Measurements from ENCODE around the gene ATL3.
A peak's percentile ranks its signal among the peaks of the same experiment; 100 is the strongest.
"Not testable (repeated sequence)": the region's sequence is repeated elsewhere in the genome, so short reads cannot be mapped to it uniquely, and the experiment has no call there.

Gene ATL3

GRCh38 chr11:63687845-63688244 is 16.7 kb upstream of the ATL3 start:
- Mint-ChIP-seq H3K27me3 (ENCODE audit: low read depth) (no peaks in the 10 kb centered on the region), H3K9me3 (no peaks in the 10 kb centered on the region), H3K4me1 (ENCODE audit: low read depth) (peaks cover 20% of the 10 kb centered on the region), H3K4me3 (no peak overlapping the region), H3K36me3 (ENCODE audit: low read depth) (peaks cover 2% of the 10 kb centered on the region), H3K27ac (no peak overlapping the region)

- H3K4me3 Mint-ChIP-seq = no peak overlapping the region
- peaks cover 27% of the 10 kb centered on the region for H3K4me1 Mint-ChIP-seq (ENCODE audit: low read depth)
- H3K27ac Mint-ChIP-seq = no peak overlapping the region
- no peaks in the 10 kb centered on the region for H3K27me3 Mint-ChIP-seq (ENCODE audit: low read depth)
- H3K36me3 Mint-ChIP-seq (ENCODE audit: low read depth) = peaks cover 2% of the 10 kb centered on the region
- no peaks in the 10 kb centered on the region for H3K9me3 Mint-ChIP-seq
Observed at GRCh38 chr11:63686926-63687325, 15.8 kb upstream of the ATL3 start.

- H3K4me1 Mint-ChIP-seq (ENCODE audit: low read depth) = peaks cover 31% of the 10 kb centered on the region
- not testable (repeated sequence) for H3K9me3 Mint-ChIP-seq; H3K4me3 Mint-ChIP-seq; H3K27ac Mint-ChIP-seq; H3K36me3 Mint-ChIP-seq (ENCODE audit: low read depth); H3K27me3 Mint-ChIP-seq (ENCODE audit: low read depth)
Observed at GRCh38 chr11:63685158-63685721, 14.1 kb upstream of the ATL3 start.

DNA sequence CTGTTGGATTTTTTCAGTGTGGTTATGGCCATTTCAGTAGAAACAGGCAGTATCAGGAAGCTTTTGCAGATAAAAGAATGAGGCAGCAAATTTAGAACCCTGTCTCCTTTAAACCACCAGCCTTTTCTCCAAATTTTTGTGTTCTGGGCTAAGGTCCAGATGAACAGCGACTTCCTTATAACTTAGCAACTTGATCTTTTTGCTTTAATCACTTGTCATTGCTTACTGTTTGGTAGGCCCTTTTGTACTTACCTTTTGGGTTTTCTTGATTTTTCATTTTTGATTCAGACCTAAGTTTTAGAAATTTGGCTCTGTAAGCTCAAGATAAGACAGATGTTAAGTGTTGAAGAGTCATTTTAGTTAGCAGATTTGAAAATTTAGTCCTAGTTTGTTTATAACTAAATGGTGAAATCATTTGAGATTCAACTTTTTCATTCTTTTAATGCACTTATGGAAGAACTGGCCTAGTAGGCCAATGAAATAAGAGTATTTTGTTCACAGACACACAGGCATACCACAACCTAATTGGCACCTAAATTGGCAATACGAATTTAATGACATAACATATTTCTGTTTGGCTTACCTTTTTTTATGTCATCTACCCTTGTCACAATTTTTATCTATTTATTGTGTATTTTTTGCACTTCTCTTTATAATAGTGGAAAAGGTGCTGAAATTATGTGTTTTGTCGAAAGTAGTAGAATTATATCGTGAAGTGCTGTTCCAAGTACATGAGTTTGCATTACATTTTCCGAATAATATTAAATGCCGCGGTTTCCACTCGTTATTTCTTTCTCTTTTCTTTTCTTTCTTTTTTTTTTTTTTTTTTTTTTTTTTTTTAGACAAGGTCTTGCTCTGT is 12.2 kb upstream of the ATL3 start:
- peak overlapping the region; percentile 89 for H3K4me3 Mint-ChIP-seq
- no peak overlapping the region for H3K27ac Mint-ChIP-seq
- peaks cover 24% of the 10 kb centered on the region for H3K4me1 Mint-ChIP-seq (ENCODE audit: low read depth)
- peaks cover 8% of the 10 kb centered on the region for H3K27me3 Mint-ChIP-seq (ENCODE audit: low read depth)
- H3K9me3 Mint-ChIP-seq = no peaks in the 10 kb centered on the region
- peaks cover 2% of the 10 kb centered on the region for H3K36me3 Mint-ChIP-seq (ENCODE audit: low read depth)

- Mint-ChIP-seq H3K27me3 (ENCODE audit: low read depth) (peaks cover 14% of the 10 kb centered on the region), H3K4me1 (ENCODE audit: low read depth) (peaks cover 20% of the 10 kb centered on the region), H3K9me3 (no peaks in the 10 kb centered on the region), H3K27ac (peak overlapping the region; percentile 88), H3K36me3 (ENCODE audit: low read depth) (peaks cover 2% of the 10 kb centered on the region), H3K4me3 (peak overlapping the region; percentile 89)
Observed at GRCh38 chr11:63682066-63683021, 11.2 kb upstream of the ATL3 start.

DNA sequence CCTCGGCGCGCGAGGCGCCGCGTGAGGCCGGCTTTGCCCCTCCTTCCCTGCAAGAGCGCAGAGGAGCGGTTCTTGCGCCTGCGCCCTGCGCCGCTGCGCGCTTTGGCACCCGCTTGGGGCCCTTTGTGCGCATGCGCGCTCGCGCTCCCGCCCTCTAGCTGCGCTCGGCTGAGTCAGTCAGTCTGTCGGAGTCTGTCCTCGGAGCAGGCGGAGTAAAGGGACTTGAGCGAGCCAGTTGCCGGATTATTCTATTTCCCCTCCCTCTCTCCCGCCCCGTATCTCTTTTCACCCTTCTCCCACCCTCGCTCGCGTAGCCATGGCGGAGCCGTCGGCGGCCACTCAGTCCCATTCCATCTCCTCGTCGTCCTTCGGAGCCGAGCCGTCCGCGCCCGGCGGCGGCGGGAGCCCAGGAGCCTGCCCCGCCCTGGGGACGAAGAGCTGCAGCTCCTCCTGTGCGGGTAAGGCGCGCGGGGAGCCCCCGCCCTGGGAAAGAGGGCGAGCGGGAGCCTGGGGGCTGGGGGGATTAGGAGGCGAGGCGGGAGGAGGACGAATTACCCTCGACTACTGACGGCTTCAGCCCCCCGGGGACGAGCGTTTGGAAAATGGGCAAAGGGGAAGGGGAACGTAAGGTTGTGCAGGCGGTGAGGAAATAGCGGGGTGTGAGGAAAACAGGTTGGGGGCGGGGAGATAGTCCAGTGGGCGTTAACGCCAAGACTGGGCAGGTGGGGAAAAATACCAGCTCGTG is 10.3 kb upstream of the ATL3 start, which contains the start of gene RTN3:
TSS of gene RTN3 (plus strand) at position 180 of the 745 bp plus-strand sequence. CDS start at position 317, 137 bp downstream.
- Mint-ChIP-seq H3K4me1 (ENCODE audit: low read depth) (peaks cover 20% of the 10 kb centered on the region), H3K36me3 (ENCODE audit: low read depth) (peaks cover 2% of the 10 kb centered on the region), H3K4me3 (peak within 1 kb of the TSS; percentile 89), H3K27me3 (ENCODE audit: low read depth) (peaks cover 14% of the 10 kb centered on the region), H3K27ac (peak within 1 kb of the TSS; percentile 88), H3K9me3 (no peaks in the 10 kb centered on the region)

- H3K9me3 Mint-ChIP-seq = no peaks in the 10 kb centered on the region
- H3K4me1 Mint-ChIP-seq (ENCODE audit: low read depth) = peaks cover 20% of the 10 kb centered on the region
- peaks cover 2% of the 10 kb centered on the region for H3K36me3 Mint-ChIP-seq (ENCODE audit: low read depth)
- H3K27me3 Mint-ChIP-seq (ENCODE audit: low read depth) = peaks cover 14% of the 10 kb centered on the region
- peak overlapping the region; percentile 88 for H3K27ac Mint-ChIP-seq
- peak overlapping the region; percentile 89 for H3K4me3 Mint-ChIP-seq
Observed at GRCh38 chr11:63680834-63681320, 9.7 kb upstream of the ATL3 start.

- peaks cover 6% of the 10 kb centered on the region for H3K27me3 Mint-ChIP-seq (ENCODE audit: low read depth)
- peaks cover 24% of the 10 kb centered on the region for H3K4me1 Mint-ChIP-seq (ENCODE audit: low read depth)
- H3K27ac Mint-ChIP-seq = no peak overlapping the region
- no peak overlapping the region for H3K4me3 Mint-ChIP-seq
- H3K9me3 Mint-ChIP-seq = no peaks in the 10 kb centered on the region
- H3K36me3 Mint-ChIP-seq (ENCODE audit: low read depth) = peaks cover 7% of the 10 kb centered on the region
Observed at GRCh38 chr11:63673579-63673978, 2.4 kb upstream of the ATL3 start.

- H3K9me3 Mint-ChIP-seq = no peaks in the 10 kb centered on the region
- peaks cover 10% of the 10 kb centered on the region for H3K36me3 Mint-ChIP-seq (ENCODE audit: low read depth)
- peak overlapping the region; percentile 59 for H3K27ac Mint-ChIP-seq
- peaks cover 28% of the 10 kb centered on the region for H3K4me1 Mint-ChIP-seq (ENCODE audit: low read depth)
- peak overlapping the region; percentile 37 for H3K4me3 Mint-ChIP-seq
- H3K27me3 Mint-ChIP-seq (ENCODE audit: low read depth) = peaks cover 6% of the 10 kb centered on the region
Observed at GRCh38 chr11:63672936-63673539, 1.9 kb upstream of the ATL3 start.

DNA sequence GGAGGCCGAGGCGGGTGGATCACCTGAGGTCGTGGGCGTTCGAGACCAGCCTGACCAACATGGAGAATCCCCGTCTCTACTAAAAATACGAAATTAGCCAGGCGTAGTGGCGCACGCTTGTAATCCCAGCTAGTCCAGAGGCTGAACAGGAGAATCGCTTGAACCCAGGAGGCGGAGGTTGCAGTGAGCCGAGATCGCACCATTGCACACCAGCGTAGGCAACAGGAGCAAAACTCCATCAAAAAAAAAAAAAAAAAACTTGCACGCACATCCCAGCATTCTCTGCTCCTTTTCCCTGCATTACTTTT is 934 bp upstream of the ATL3 start:
- Mint-ChIP-seq H3K27me3 (ENCODE audit: low read depth) (no peaks in the 10 kb centered on the region), H3K27ac (no peak overlapping the region), H3K4me3 (peak overlapping the region; percentile 53), H3K4me1 (ENCODE audit: low read depth) (peaks cover 33% of the 10 kb centered on the region), H3K9me3 (no peaks in the 10 kb centered on the region), H3K36me3 (ENCODE audit: low read depth) (peaks cover 13% of the 10 kb centered on the region)

DNA sequence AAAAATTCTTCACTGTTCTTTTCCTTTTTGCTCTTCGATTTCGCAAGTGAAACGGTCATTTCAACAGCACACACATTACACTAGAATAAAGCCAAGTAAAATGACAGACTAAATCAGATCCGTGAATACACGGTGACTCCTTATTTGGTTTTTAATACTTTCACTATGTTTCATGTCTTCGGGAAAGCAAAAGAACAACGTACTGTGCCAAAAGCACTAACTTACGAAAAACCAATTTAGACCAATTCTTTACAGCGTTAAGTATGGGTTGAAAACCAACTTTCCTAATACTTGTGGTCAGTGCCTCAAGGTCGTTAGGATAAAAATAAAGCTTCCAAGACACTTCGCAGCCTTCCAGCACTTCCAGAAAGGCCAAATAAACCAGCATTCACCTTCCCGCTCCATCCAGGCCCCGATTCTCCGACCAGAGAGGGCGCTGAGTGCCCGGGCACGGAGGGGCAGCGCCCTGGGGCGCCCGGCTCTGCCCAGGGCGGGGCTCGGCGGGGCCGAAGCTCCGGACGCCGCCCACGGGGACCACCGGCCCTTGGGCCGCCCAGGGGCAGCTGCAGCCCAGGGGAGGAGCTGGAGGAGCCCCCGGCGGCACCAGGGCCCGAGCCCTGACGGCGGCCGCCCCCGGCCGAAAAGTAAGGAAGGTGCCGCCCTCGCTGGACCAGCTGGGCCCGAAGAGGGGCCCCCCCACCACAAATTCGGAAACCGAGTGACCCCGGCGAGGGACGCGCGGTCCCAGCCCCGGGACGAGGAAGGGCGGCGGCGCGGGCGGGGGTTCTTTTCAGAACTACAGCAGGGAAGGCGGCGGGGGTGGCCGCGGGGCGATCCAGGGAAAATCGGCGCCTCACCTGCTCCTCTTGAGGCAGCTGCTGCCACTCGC is 499 bp downstream of the ATL3 start:
- H3K4me3 Mint-ChIP-seq = peak overlapping the region; percentile 83
- H3K36me3 Mint-ChIP-seq (ENCODE audit: low read depth) = peaks cover 13% of the 10 kb centered on the region
- no peaks in the 10 kb centered on the region for H3K9me3 Mint-ChIP-seq
- peak overlapping the region; percentile 80 for H3K27ac Mint-ChIP-seq
- peaks cover 33% of the 10 kb centered on the region for H3K4me1 Mint-ChIP-seq (ENCODE audit: low read depth)
- H3K27me3 Mint-ChIP-seq (ENCODE audit: low read depth) = no peaks in the 10 kb centered on the region

- Mint-ChIP-seq H3K27ac (no peak overlapping the region), H3K9me3 (no peaks in the 10 kb centered on the region), H3K4me3 (peak overlapping the region; percentile 83), H3K36me3 (ENCODE audit: low read depth) (peaks cover 13% of the 10 kb centered on the region), H3K4me1 (ENCODE audit: low read depth) (peaks cover 33% of the 10 kb centered on the region), H3K27me3 (ENCODE audit: low read depth) (no peaks in the 10 kb centered on the region)
Observed at GRCh38 chr11:63670096-63670432, 1.1 kb downstream of the ATL3 start.

Data from T-helper 1 cell treated with Interleukin-12 subunit alpha and Interleukin-12 subunit beta and Interleukin-4 antibody, amounts not matched to agents 30 μg/mL and 1 μg/mL, for 36 hours (primary cell).